Suprapubic skin (tissue), 3 donors: Measurements from ENCODE around the gene ETV7.

Experiments used
- POLR2A ChIP-seq, 2 donors: fragments of 450-650 bp; IDR thresholded peaks; one replicate each; pipeline ENCODE4 v1.6.1; 2017; ENCODE audit warnings: antibody characterized with exemption in 2 of 2, mild to moderate bottlenecking in 2 of 2, moderate library complexity in 2 of 2
- TF ChIP-seq, protein P1 (sequence below), 2 donors: fragments of 200-600 bp in 1 of 2; fragments of 450-650 bp in 1 of 2; sonication (generic) in 1 of 2; IDR thresholded peaks; one replicate each; pipeline ENCODE4 v1.5.1; 2016 to 2019; ENCODE audit warnings: antibody characterized with exemption in 2 of 2, mild to moderate bottlenecking in 1 of 2, moderate library complexity in 1 of 2

GRCh38 chr6:36402481-36402880, 15.0 kb upstream of the ETV7 start:
- TF ChIP-seq POLR2A (IDR thresholded peaks at IDR 0.05) = no peak
- TF ChIP-seq, protein P1, sequence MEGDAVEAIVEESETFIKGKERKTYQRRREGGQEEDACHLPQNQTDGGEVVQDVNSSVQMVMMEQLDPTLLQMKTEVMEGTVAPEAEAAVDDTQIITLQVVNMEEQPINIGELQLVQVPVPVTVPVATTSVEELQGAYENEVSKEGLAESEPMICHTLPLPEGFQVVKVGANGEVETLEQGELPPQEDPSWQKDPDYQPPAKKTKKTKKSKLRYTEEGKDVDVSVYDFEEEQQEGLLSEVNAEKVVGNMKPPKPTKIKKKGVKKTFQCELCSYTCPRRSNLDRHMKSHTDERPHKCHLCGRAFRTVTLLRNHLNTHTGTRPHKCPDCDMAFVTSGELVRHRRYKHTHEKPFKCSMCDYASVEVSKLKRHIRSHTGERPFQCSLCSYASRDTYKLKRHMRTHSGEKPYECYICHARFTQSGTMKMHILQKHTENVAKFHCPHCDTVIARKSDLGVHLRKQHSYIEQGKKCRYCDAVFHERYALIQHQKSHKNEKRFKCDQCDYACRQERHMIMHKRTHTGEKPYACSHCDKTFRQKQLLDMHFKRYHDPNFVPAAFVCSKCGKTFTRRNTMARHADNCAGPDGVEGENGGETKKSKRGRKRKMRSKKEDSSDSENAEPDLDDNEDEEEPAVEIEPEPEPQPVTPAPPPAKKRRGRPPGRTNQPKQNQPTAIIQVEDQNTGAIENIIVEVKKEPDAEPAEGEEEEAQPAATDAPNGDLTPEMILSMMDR (IDR thresholded peaks at IDR 0.05) = no peak
